IPS DF 4.7 (cell line): ENCODE data around the gene EEFSEC.

Experiments
- DNase-seq: peaks from one replicate; pipeline ENCODE4 v3.0.0-alpha.2; 2013; ENCODE audit warnings: low spot score; ENCODE audit errors: extremely low read depth

Gene EEFSEC

DNA sequence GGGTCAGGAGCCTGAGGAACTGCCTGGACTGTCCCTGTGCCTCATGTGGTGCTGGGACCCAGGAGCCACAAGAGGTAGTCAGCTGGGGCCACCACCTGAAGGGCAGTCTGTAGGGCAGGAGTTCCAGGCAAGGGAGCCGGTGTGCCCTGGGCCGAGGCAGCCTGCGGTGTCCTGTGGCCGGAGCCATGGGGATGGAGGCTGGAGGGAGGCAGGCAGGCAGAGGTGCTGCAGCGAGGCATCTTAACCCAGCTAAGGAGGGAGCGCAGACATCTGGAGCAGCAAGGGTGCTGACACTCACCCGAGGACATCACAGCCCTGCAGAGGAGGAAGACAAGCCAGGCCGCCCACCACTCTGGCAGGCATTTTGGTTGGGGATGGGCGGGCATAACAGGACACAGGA is 235.7 kb downstream of the EEFSEC start:
- DNase-seq = no peak

DNA sequence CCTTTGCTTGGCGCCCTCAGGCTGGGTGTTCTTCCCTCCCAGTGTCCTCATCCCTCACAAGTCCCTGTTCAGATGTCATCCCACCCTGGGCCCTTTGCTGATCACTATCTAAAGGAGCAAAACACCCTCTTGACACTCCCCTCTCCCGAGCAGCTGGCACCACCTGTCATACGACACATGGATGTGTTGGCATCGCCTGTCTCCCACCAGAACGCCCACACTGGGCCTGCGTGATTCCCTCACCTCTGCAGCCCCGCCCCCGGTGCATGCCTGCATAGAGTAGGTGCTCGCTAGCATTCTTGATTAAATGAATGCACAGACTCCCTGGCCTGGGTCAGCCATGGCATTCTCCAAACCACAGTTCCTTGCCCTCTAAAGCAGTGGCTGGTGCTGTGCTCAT is 237.6 kb downstream of the EEFSEC start:
- no peak for DNase-seq

DNA sequence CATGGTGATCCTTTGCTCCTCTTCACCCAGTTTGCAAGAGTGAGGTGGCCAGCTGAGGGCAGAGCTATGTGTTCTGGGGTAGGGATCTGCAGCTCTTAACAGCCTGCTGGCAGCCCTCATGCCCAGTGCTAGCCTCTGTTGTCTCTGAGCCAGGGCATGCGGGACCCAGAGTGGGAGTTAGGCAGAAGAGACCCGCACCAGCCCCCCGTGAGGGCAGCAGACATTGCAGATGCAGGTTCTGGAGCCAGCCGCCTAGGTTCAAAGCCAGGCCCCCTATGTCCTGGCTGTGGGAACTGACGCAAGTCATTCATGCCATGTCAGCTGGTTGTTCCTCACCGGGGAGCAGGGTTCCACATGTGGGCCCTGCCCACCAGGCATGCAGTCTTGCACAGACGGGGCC is 238.7 kb downstream of the EEFSEC start:
- DNase-seq = no peak

DNA sequence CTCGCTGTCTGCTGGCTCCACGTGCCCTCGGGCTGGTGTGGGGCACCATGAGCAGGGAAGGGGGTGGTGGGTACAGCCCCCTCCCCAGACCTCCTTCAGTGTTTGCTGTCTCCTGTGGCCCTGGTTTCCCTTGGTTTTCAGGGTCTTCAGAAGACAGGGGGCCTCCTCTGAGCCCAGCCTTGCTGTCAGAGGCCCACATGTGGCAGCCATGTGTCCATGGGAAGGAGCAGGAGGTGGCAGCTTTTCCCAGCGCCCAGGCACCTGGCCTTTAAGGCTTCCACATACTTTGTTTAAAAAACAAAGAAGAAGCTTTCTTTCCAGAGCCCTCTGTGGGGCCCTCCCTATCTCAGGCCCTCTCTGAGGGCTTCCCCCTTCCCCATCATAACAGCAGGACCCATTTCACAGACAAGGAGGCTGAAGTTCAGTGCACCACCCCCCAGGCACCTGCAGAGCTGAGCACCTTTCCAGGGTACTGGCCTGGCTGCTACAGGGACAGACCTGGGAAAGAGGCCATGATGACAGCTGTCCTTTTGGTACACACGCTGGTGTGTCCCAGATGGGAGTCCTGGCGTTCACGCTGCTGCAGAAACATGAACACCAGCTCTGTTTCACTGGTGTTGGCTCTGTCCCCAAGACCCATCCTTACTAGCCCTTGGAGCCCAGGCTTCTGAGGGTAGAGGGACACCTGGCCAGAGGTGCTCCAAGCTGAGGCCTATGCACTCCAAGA is 239.7 kb downstream of the EEFSEC start:
- DNase-seq = no peak

DNA sequence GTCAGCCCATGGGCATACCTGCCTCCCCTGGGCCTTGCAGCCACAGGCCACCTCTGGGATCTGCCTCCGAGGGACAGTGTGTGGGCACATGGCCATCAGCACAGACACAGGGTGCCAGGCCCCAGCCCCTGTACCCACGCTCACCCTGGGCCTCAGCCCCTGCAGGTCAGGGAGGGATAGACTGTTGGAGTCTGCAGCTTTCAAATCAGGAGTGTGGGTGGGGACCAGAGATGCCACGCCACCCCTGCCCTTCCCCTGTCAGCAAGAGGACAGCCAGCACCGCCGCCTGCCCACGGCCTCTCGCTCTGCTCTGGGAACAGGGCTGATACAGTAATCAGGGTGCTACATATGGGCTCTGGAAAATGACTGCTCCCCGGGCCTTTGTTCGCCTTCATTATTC is 240.8 kb downstream of the EEFSEC start:
- no peak for DNase-seq

DNA sequence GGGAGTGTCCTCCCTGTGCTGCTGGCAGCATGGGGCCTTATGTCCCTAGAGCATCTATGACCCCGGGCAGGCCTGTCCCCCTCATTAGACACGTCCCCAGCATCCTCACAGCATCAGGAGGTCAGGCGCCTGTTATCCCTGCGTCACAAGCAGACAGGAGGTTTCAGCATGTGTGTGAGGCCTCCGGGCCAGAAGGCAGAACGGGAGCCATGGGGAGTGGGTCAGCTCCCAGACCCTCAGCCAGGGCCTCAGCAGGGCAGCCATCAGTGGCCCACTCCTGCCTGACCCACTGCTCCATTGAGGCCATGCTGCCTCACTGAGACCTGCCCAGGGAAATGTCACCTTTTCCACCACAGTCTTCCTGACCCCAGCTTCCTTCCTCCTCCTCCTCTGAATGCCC is 241.8 kb downstream of the EEFSEC start:
- DNase-seq = no peak

DNA sequence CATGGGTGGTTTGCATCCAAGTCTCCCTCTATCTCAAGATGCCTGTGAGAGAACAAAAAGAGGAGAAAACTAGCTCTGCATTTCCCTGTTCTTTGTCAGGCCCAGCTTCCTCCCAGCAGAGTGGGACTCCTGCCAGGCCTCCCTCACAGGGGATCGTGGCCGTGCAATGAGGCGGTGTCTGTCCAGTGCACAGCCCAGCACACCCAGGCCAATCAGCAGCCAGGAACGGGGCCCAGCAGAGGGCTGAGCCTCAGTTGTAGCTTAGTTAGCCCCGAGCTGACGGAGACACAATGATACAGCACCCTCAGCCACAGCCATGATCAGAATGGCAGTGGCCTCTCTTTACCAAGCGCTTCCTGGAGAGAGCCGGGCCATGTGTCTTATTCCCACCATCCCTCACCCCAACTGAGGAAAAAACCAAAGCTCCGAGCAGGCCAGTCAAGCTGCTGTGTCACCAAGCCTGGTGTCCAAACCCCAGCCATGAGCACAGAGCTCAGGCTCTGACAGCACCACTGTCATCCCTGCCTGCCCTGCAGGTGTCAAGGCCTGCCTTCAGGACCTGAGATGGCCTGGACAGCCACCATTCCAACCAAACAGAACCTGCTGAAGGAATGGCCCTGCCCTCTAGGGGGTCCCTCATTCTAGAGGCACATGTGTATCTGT is 242.3 kb downstream of the EEFSEC start:
- no peak for DNase-seq

DNA sequence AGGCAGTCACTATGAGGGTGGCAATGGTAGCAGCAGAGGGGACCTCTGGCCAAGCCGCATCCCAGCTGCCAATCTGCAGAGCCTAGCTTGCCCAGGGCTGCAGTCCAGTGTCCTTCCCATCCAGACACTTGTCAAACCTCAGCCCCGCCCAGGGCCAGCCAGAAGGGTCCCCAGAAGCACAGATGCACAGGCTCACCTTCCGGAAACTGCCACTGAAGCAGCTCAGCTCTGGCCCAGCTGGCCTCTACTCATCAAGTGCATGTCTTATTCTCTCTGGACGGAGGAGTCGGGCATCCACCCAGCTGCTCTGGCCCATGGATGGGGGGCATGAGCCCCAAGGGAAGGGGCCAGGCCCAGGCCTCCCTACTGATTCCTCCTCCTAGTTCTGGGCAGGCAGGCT is 244.2 kb downstream of the EEFSEC start:
- no peak for DNase-seq

DNA sequence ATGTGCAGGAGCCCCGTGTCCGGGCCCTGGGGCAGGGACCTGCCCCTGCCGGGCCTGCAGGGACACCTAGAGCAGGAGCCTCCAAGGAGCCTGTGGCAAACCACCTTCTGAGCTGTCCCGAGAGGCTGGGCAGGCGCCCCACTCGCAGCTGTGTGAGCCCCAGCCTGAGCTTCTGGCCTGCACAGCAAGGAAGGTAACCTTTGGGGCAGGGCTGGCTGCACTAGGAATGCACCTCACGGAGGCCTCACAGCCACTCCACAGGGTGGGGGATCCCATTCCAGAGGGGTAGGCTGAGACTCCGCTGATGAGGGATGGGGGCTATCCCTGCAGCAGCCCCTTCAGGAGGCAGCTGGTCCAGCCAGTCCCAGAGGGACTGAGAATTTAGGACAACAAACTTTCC is 245.3 kb downstream of the EEFSEC start:
- no peak for DNase-seq

DNA sequence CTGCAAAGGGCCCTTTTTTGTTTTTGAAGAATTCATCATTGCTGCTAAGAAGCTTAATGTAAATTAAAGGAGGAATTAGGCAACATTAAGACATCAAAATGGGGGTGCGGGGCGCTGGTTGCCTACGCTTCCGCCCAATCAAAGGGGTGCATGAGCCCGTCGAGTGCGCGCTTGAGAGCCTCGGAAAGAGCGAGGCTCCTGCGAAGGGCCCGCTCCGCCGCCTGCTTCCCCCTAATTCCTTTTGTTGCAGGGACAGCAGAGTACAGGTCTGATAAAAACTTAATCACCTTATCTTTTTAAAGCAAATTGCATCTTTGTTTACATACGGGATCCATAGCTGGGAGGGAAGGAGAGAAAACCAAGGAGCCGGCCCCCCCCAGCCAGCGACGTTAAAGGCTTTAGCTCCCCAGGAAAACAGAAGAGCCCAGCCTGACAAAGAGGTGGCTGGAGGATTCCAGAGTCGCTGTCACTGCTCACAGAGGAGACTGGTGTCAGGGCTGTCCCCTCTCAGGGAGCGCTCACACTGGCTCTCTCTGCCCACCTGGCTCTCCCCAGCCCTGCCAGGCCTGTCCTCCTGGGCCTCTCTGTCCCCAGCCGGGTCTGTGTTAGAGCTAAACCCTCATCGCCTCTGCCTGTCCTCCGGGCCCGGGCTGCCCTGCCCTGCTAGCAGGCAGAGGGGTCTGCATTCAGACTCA is 246.1 kb downstream of the EEFSEC start:
- no peak for DNase-seq

DNA sequence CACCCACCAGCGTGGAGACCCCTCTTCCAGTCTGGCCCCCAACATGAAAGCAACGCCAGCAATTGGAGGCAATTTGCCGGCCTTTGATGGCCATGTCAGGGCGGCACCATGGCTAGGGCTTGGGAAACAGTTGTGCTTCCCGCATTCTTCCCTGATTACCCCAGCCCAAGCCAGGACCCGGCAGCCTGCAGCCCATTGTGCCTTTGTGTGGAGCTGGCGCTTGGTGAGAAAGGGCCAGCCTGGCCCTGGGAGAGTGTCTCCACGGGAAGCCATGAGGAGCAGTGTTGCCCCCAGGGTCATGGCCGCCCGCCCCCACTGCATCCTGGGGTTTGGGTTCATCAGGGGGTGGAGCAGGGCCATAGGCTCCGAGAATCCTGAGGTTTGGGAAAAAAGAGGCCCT is 247.4 kb downstream of the EEFSEC start:
- no peak for DNase-seq

DNA sequence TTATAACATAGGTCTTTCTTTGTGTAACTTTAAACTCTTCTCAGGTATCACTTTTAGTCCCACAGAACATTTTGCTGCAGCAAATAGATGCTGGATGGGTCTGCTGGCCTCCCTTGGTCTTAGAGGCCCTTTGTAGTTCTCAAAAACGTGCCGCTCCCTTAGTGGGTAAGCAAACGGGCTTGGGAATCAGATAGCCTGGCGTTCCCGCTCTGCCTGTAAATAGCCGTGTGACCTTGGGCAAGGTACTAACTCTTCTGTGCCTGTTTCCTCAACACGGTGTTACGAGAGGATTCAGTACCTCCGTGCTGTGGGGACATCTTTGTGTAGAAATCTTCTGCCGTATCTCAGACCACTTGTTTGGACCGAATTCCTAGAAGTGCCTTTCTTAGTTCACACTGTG is 249.0 kb downstream of the EEFSEC start:
- DNase-seq = no peak

DNA sequence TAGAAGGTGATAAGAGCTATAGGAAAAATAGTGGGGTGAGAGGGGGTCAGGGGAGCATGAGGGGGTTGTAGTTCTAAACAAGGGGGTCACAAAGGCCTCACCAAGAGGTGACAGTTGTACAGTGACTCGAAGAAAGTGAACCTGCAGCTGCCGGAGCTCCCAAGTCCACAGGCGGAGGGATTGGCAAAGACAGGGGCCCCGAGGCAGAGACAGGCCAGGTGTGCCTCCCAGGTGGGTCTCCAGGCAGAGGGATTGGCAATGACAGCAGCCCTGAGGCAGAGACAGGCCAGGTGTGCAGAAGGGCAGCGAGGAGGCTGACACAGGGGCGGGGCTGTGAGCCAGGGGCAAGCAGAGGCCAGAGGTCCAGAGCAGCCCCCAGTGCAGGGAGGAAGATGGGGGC is 249.7 kb downstream of the EEFSEC start:
- no peak for DNase-seq

DNA sequence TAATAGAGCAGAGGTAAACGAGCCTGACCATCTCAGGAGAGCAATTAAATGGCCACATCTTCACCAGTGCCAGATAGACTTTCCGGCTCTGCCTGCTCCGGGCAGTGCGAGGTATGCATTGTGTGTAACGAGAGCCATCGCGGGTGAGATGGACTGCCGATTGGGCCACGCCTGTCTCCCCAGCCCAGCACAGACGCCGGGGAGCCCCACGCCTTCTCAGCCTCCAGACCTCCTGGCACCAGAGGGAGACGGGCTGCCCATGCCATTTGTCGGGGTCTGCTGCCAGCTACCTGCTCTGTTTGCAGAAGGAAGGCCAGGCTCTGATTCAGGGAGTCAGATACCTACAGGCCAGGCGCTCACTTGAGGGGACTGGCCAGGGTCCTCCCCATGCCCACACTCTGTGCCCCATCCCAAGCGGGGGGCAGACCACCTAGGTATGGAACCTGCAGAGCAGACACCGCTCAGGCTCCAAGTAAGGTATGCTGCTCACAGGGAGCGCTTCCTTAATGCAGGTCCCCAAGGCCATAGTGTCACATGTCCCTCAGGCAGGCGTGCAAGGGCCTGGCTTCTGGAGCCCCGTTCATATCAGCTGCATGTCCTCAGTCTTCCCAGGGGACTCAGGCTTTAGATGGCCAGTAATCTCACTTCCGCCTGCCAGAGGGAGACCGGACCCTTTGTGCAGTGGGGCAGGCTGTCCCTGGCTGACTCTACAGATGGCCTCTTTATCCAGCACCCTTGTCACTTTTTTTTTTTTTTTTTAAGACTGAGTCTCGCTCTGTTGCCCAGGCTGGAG is 251.2 kb downstream of the EEFSEC start:
- DNase-seq = no peak

DNA sequence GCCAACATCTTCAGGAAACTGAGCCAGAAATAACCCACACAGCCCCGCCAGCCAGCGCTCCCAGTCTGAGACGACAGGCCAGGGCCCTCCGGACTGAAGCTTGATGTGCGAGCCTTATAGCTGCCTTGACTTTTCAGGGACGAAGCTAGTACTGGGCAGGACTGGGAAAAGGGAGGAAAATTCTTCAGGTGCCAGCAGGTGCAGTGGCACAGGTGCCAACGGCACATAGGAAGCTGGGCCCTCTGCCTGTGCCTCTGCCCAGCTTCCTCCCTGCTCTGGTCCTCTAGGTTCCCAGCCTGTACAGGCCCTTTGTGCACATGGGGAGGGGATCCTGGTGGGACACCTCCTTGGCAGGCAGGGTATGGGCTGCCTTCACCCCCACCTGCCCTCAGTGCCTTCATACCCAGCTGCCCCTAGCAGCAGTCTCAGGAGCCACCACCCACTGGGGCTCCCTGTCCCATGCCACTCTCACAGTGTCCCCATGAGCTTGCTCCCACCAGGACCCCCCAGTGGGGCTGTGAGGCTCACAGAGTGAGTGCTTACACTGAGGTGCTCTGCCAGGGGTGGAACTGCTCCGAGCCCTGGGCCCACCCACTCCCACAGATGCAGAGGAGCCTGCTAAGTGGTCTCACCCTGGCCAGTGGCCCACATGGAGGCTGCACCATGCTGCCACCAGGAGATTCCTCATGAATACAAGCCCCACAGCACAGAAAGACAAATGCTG is 252.4 kb downstream of the EEFSEC start:
- no peak for DNase-seq

DNA sequence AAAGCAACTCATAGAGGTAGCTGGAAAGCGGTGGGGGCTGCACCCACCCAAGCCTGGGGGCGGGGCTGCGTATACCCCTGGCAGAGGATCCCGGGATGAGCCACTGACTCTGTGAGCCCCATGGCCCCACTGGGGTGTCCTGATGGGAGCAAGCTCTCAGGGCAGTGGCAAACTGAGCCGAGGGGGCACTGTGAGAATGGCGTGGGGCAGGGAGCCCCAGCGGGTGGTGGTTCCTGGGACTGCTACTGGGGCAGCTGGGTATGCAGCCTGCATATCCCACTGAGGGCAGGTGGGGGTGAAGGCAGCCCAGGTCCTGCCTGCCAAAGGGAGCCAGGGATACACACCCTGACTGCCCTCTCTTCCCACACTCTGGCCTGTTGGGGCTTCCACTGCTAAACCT is 254.0 kb downstream of the EEFSEC start:
- DNase-seq = no peak

DNA sequence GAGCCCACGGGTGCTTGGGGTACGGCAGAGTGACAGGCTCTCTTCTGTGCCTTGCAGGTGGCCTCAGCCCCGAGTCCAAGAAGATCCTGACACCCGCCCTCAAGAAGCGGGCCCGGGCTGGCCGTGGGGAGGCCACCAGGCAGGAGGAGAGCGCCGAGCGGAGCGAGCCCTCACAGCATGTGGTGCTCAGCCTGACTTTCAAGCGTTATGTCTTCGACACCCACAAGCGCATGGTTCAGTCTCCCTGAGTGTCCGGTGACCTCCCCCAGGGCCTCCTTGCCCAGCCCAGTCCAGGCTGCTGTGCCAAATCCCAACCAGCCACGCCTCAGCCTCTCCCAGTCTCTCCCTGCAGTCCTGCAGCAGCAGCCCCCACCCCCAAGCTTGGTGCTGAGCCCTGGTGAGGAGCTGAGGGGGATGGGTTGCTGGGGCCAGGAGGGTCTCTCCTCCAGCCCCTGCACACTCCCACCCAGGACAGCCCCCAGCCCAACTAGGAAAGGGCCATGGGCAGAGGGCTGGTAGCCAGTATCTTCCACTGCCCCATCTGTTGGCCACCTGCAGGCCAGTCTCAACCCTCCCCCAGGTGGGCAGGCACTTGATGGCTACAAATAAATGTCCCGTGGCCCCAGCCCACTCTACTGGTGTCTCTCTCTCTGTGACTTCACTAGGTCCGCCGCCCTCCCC is 254.9 kb downstream of the EEFSEC start:
- DNase-seq = no peak

DNA sequence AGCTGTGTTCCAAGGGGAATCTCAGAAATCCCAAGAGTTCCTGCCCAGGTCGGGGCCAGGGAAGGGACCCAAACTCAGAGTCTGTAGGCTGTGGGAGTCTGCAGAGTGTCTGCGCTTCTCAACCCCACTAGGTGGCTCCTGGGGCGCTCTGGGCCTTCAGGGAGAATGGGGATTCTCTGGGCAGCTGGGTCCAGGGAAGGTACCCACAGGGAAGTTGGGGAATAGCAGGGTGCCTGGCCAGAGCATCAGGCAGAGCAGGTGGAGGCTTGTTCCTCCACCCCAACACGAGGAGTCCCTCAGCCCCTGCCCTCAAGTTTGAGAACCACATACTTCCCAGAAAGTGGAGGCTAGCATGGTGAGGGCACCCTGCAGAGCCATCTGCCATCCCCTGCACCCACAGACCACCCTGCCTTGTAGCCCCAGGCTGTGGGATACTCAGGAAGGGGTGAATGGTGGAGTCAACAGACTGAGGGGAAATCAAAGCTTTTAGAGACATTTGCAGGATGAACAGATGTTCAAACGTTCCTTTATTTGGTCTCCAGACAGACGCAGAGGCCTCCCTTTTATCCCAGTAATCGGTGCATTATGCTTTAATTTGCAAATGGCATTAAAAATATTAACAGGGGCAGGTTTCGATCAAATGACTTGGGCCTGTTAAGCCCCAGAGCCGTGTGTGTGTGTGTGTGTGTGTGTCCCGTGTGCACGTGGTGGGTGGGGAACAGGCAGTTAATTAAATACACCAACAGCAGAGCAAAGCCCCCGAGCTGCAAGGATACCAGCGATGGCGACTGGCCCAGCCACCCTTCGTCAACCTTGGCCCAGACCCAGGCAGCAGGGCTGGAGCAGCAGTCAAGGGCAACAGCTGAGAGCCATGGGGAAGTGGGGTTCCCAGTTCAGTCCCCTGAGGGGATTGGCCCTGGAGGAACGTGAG is 255.7 kb downstream of the EEFSEC start:
- DNase-seq = no peak
